BE2C (cell line): Measurements from ENCODE around the gene ABHD17B.

Experiments
- DNase-seq: peaks from one replicate; pipeline ENCODE4 v3.0.0-alpha.2; 2020
- H3K27me3 ChIP-seq: fragments of 250-450 bp; sonication (Bioruptor Pico); 2 replicates; pipeline ENCODE4 v1.5.1; 2020; ENCODE audit warnings: mild to moderate bottlenecking
- H3K36me3 ChIP-seq: fragments of 250-450 bp; sonication (Bioruptor Pico); 2 replicates; pipeline ENCODE4 v1.5.1; 2020; ENCODE audit warnings: mild to moderate bottlenecking
- H3K4me1 ChIP-seq: fragments of 250-450 bp; sonication (Bioruptor Pico); 2 replicates; pipeline ENCODE4 v1.5.1; 2020
- H3K4me3 ChIP-seq: 2 replicates; pipeline ENCODE4 v1.5.1; 2011; ENCODE audit warnings: low read depth, low read length
- H3K9me3 ChIP-seq: fragments of 250-450 bp; sonication (Bioruptor Pico); 2 replicates; pipeline ENCODE4 v1.5.1; 2020
- TF ChIP-seq, protein P1 (sequence below): IDR thresholded peaks from 2 replicates; pipeline ENCODE4 v1.5.1; 2012; ENCODE audit warnings: mild to moderate bottlenecking, low read depth, low read length

ABHD17B gene

DNA sequence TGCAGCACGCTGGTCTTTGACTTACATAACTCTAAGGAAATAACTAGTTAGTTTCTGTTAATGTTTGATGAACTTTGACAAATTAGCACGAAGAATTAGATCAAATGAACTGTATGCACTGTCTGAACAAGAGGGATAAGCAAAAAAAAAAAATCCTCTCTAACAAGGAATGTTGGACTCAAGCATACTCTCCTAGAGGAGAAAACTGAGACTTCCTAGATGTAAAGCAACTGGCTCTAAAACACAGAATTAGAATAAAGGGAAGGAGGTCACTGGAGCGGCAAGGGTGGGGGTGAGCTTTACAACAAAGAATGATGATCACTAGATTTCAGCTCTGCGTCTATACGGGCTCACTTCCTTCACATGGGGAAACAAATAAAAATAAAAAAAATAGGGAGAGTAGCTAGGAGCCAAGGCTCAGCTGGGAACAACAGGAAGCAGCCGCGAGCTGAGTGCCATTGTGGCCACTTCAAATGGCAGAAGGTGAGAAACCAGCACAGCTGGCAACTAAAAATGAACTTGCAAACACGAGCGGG is 94.0 kb downstream of the ABHD17B start:
- no peaks in the 10 kb centered on the region for H3K27me3 ChIP-seq
- DNase-seq = no peak
- no peaks in the 10 kb centered on the region for H3K36me3 ChIP-seq
- no peak overlapping the region for H3K4me3 ChIP-seq
- TF ChIP-seq, protein P1, sequence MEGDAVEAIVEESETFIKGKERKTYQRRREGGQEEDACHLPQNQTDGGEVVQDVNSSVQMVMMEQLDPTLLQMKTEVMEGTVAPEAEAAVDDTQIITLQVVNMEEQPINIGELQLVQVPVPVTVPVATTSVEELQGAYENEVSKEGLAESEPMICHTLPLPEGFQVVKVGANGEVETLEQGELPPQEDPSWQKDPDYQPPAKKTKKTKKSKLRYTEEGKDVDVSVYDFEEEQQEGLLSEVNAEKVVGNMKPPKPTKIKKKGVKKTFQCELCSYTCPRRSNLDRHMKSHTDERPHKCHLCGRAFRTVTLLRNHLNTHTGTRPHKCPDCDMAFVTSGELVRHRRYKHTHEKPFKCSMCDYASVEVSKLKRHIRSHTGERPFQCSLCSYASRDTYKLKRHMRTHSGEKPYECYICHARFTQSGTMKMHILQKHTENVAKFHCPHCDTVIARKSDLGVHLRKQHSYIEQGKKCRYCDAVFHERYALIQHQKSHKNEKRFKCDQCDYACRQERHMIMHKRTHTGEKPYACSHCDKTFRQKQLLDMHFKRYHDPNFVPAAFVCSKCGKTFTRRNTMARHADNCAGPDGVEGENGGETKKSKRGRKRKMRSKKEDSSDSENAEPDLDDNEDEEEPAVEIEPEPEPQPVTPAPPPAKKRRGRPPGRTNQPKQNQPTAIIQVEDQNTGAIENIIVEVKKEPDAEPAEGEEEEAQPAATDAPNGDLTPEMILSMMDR = no peak
- no peaks in the 10 kb centered on the region for H3K4me1 ChIP-seq
- no peaks in the 10 kb centered on the region for H3K9me3 ChIP-seq
